ENCODE data around the gene ALDH16A1.

ALDH16A1 gene

GRCh38 chr19:49489601-49490167 is 36.7 kb downstream of the ALDH16A1 start:
- DNase-seq (ENCODE audit: low read depth) = no peak

GRCh38 chr19:49490287-49491029 is 37.4 kb downstream of the ALDH16A1 start:
- no peak for DNase-seq (ENCODE audit: low read depth)

- no peak for DNase-seq (ENCODE audit: low read depth)
These were observed 38.2 kb downstream of the ALDH16A1 start for GRCh38 chr19:49491030-49491803.

- peak; percentile 34 for DNase-seq (ENCODE audit: low read depth)
These were observed 39.0 kb downstream of the ALDH16A1 start for GRCh38 chr19:49491804-49492572.

- DNase-seq (ENCODE audit: low read depth) = peak; percentile 75
These were observed 39.8 kb downstream of the ALDH16A1 start for GRCh38 chr19:49492573-49493405.

GRCh38 chr19:49496574-49497008 is 43.6 kb downstream of the ALDH16A1 start:
- no peak for DNase-seq (ENCODE audit: low read depth)

- peak; percentile 76 for DNase-seq (ENCODE audit: low read depth)
These were observed 44.2 kb downstream of the ALDH16A1 start for GRCh38 chr19:49497047-49497788.

- DNase-seq (ENCODE audit: low read depth) = no peak
These were observed 44.7 kb downstream of the ALDH16A1 start for GRCh38 chr19:49497789-49498103.

- DNase-seq (ENCODE audit: low read depth) = no peak
These were observed 45.5 kb downstream of the ALDH16A1 start for GRCh38 chr19:49498475-49498874.

- no peak for DNase-seq (ENCODE audit: low read depth)
These were observed 46.1 kb downstream of the ALDH16A1 start for GRCh38 chr19:49499030-49499670.

GRCh38 chr19:49502866-49503581 is 50.0 kb downstream of the ALDH16A1 start:
- peak; percentile 79 for DNase-seq (ENCODE audit: low read depth)

GRCh38 chr19:49503582-49503962 is 50.5 kb downstream of the ALDH16A1 start:
- DNase-seq (ENCODE audit: low read depth) = no peak

- DNase-seq (ENCODE audit: low read depth) = peak; percentile 70
These were observed 53.6 kb downstream of the ALDH16A1 start for GRCh38 chr19:49506575-49507105.

- DNase-seq (ENCODE audit: low read depth) = no peak
These were observed 54.9 kb downstream of the ALDH16A1 start for GRCh38 chr19:49507803-49508494.

- DNase-seq (ENCODE audit: low read depth) = no peak
These were observed 60.1 kb downstream of the ALDH16A1 start for GRCh38 chr19:49512970-49513745.

GRCh38 chr19:49513746-49514118 is 60.7 kb downstream of the ALDH16A1 start:
- no peak for DNase-seq (ENCODE audit: low read depth)

- DNase-seq (ENCODE audit: low read depth) = no peak
These were observed 61.1 kb downstream of the ALDH16A1 start for GRCh38 chr19:49514151-49514550.

- no peak for DNase-seq (ENCODE audit: low read depth)
These were observed 62.7 kb downstream of the ALDH16A1 start for GRCh38 chr19:49515767-49516166.

All from ELR (cell line).